CD14-positive monocyte (primary cell): Measurements from ENCODE around the gene CHCHD6. TPM values are rescaled to one million over a fixed set of nuclear protein-coding genes. Genes with fewer than 3 reads are reported as not detected.

Experiments
- DNase-seq, 3 donors: peaks; one replicate each; pipeline ENCODE4 v3.0.0-alpha.2; 2011 to 2022
- H2AFZ ChIP-seq: 2 replicates; pipeline ENCODE4 v1.6.0; 2012; ENCODE audit warnings: mild to moderate bottlenecking, low read depth, low read length, inconsistent platforms; ENCODE audit not compliant: insufficient read depth, poor library complexity, severe bottlenecking
- H3K27ac ChIP-seq, 2 donors: 1 replicate in 1 of 2; 2 replicates in 1 of 2; pipeline ENCODE4 v1.5.1; 2012 to 2013; ENCODE audit warnings: low read length in 2 of 2, control low read depth in 1 of 2, inconsistent platforms in 1 of 2, low read depth in 1 of 2, mild to moderate bottlenecking in 1 of 2
- H3K27me3 ChIP-seq, 2 donors: one replicate each; pipeline versions ENCODE4 v1.6.0 to v1.6.1; 2011 to 2013; ENCODE audit warnings: low read length in 2 of 2; ENCODE audit not compliant: control insufficient read depth in 2 of 2, insufficient read depth in 2 of 2
- H3K36me3 ChIP-seq, 2 donors: replicated peaks in 1 of 2; 1 replicate in 1 of 2; 2 replicates in 1 of 2; pipeline versions ENCODE4 v1.5.1 to v1.6.1; 2012 to 2013; ENCODE audit warnings: low read length in 2 of 2, control low read depth in 1 of 2, inconsistent platforms in 1 of 2, mild to moderate bottlenecking in 1 of 2; ENCODE audit not compliant: insufficient read depth in 2 of 2, control insufficient read depth in 1 of 2
- H3K4me1 ChIP-seq, 2 donors: 1 replicate in 1 of 2; 2 replicates in 1 of 2; pipeline versions ENCODE4 v1.5.1 to v1.6.1; 2012 to 2013; ENCODE audit warnings: low read length in 2 of 2, control low read depth in 1 of 2, inconsistent platforms in 1 of 2, mild to moderate bottlenecking in 1 of 2, moderate library complexity in 1 of 2; ENCODE audit not compliant: insufficient read depth in 2 of 2, control insufficient read depth in 1 of 2
- H3K4me2 ChIP-seq: replicated peaks from 2 replicates; pipeline ENCODE3; 2012; ENCODE audit warnings: low read length, moderate library complexity, mild to moderate bottlenecking; ENCODE audit not compliant: poor library complexity, severe bottlenecking; ENCODE audit errors: extremely low read depth
- H3K4me3 ChIP-seq, 3 experiments: fragments of 200-600 bp in 1 of 3; sonication (generic) in 1 of 3; replicated peaks in 1 of 3; 1 replicate in 2 of 3; 2 replicates in 1 of 3; pipeline ENCODE4 v1.5.1; 2011 to 2013; ENCODE audit warnings: low read length in 3 of 3, mild to moderate bottlenecking in 3 of 3, control low read depth in 2 of 3, low read depth in 2 of 3, inconsistent platforms in 1 of 3, moderate library complexity in 1 of 3
- H3K79me2 ChIP-seq: 2 replicates; pipeline ENCODE4 v1.6.0; 2012; ENCODE audit warnings: mild to moderate bottlenecking, control low read depth, inconsistent platforms, low read length, moderate library complexity; ENCODE audit not compliant: insufficient read depth
- H3K9ac ChIP-seq: 2 replicates; pipeline ENCODE4 v1.6.0; 2017; ENCODE audit warnings: low read length, mild to moderate bottlenecking; ENCODE audit not compliant: insufficient read depth, poor library complexity, severe bottlenecking
- H3K9me3 ChIP-seq, 2 donors: replicated peaks in 1 of 2; 1 replicate in 1 of 2; 2 replicates in 1 of 2; pipeline versions ENCODE4 v1.5.1 to v1.6.1; 2012 to 2013; ENCODE audit warnings: low read length in 2 of 2, control low read depth in 1 of 2; ENCODE audit not compliant: control insufficient read depth in 1 of 2, insufficient read depth in 1 of 2
- H4K20me1 ChIP-seq: 2 replicates; pipeline ENCODE4 v1.6.0; 2012; ENCODE audit warnings: mild to moderate bottlenecking, low read length, control low read depth, moderate library complexity; ENCODE audit not compliant: insufficient read depth
- H3K27ac Mint-ChIP-seq, 7 donors: one replicate each; pipeline ENCODE4 v1.8.0; 2020; ENCODE audit warnings: mild to moderate bottlenecking in 7 of 7, mixed read lengths in 7 of 7, moderate library complexity in 6 of 7, inconsistent platforms in 2 of 7
- H3K27me3 Mint-ChIP-seq, 3 donors: one replicate each; pipeline ENCODE4 v1.8.0; 2021 to 2022; ENCODE audit warnings: low read depth in 3 of 3, mild to moderate bottlenecking in 3 of 3, mixed read lengths in 3 of 3, moderate library complexity in 3 of 3, inconsistent platforms in 1 of 3
- H3K36me3 Mint-ChIP-seq, 2 donors: one replicate each; pipeline ENCODE4 v1.8.0; 2020; ENCODE audit warnings: mixed read lengths in 2 of 2, inconsistent platforms in 1 of 2, mild to moderate bottlenecking in 1 of 2
- H3K4me1 Mint-ChIP-seq: one replicate; pipeline ENCODE4 v1.8.0; 2020; ENCODE audit warnings: mild to moderate bottlenecking, mixed read lengths
- H3K4me3 Mint-ChIP-seq, 2 donors: one replicate each; pipeline ENCODE4 v1.8.0; 2020; ENCODE audit warnings: mild to moderate bottlenecking in 2 of 2, mixed read lengths in 2 of 2, moderate library complexity in 1 of 2
- H3K9me3 Mint-ChIP-seq, 7 donors: one replicate each; pipeline ENCODE4 v1.8.0; 2020 to 2022; ENCODE audit warnings: mixed read lengths in 7 of 7, mild to moderate bottlenecking in 6 of 7, moderate library complexity in 6 of 7, inconsistent platforms in 2 of 7
- WGBS: methylation state at CpG from one replicate; pipeline ENCODE4 v1.1.5; 2013; ENCODE audit warnings: missing lambda C conversion rate; ENCODE audit not compliant: insufficient coverage; 5-methylcytosine and 5-hydroxymethylcytosine counted together
- intact Hi-C, 2 donors: fragments of 100-400 bp; cut with micrococcal nuclease; formaldehyde crosslinking; loops; one replicate each; pipeline versions ENCODE4 v1.15.0 to v1.15.1; 2023
- polyA plus RNA-seq, 3 donors: library from polyadenylated mRNA; depleted of rRNA in 1 of 3; unstranded in 2 of 3; stranded (reverse) in 1 of 3; fragments of 300-500 nt in 2 of 3; fragments of >200 nt in 1 of 3; fragmentation: Illumina TruSeq in 2 of 3; gene quantifications; 1 replicate in 2 of 3; 2 replicates in 1 of 3; pipeline ENCODE4 v1.2.3, GENCODE V29; 2012 to 2021
- TF ChIP-seq, protein P1 (sequence below): fragments of 200-600 bp; IDR thresholded peaks from one replicate; pipeline ENCODE4 v1.8.0; 2022; ENCODE audit warnings: antibody characterized with exemption, mild to moderate bottlenecking

CHCHD6 gene
- polyA plus RNA-seq, 3 donors, result 1.1 to 1.8 (median 1.8) TPM

DNA sequence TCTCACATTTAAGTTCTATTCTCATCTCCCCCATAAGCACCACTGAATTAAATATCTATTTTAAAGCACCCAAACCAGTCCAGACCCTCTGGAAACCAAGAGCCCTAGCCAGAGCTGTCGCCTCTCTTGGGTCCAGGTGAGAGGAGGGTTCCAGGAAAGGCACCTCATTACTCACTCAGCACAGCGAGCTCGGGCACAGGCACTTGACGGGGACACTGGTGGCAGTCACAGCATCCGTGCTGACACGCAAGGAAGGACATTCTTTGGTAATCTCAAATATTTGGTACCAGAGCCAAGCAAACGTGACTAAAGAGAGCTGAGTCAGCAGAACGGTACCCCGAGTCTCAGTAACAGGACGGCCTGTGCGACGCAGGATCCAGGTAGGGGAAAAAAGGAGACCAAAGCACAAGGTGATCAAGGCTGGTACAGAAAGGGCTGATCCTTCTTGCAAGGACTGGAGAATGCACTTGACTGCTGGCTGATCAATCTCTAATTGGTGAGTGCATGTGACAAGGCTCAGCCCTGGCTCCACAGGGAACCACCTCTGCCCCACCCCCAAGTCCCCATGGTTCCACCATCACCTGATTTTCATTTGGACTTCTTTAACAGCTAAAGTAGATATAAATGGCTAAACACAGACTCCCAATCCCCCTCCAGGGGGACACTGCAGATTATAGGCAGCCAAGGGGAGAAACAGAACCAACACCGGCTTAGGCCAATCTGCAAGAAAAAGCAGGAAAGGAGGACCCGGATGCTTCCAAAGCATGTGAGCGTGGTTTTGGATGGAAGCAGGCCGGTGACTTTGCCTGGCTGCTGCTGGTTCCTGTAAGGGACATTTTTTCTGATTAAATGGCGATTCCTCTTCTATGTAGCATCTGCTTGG is 61.4 kb downstream of the CHCHD6 start:
- peaks cover 3 to 4% of the 10 kb centered on the region in 2 donors for H3K9me3 ChIP-seq
- no peak overlapping the region for H2AFZ ChIP-seq
- Mint-ChIP-seq H3K4me3 (no peak overlapping the region), H3K27ac (no peak overlapping the region), H3K36me3 (peaks cover 0 to 3% of the 10 kb centered on the region in 2 donors), H3K27me3 (peaks cover 2 to 7% (median 5%) of the 10 kb centered on the region in 3 donors), H3K4me1 (no peaks in the 10 kb centered on the region), H3K9me3 (peaks cover 1 to 12% (median 5%) of the 10 kb centered on the region in 7 donors)
- H3K79me2 ChIP-seq, result no peaks in the 10 kb centered on the region
- no peak overlapping the region for H3K4me2 ChIP-seq
- 96% methylated on average over 15 of the region's 17 CpGs for WGBS
- H3K27me3 ChIP-seq, result no peaks in the 10 kb centered on the region
- DNase-seq, result no peak
- H3K9ac ChIP-seq, result no peak overlapping the region
- TF ChIP-seq, protein P1, sequence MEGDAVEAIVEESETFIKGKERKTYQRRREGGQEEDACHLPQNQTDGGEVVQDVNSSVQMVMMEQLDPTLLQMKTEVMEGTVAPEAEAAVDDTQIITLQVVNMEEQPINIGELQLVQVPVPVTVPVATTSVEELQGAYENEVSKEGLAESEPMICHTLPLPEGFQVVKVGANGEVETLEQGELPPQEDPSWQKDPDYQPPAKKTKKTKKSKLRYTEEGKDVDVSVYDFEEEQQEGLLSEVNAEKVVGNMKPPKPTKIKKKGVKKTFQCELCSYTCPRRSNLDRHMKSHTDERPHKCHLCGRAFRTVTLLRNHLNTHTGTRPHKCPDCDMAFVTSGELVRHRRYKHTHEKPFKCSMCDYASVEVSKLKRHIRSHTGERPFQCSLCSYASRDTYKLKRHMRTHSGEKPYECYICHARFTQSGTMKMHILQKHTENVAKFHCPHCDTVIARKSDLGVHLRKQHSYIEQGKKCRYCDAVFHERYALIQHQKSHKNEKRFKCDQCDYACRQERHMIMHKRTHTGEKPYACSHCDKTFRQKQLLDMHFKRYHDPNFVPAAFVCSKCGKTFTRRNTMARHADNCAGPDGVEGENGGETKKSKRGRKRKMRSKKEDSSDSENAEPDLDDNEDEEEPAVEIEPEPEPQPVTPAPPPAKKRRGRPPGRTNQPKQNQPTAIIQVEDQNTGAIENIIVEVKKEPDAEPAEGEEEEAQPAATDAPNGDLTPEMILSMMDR, result no peak
- no peaks in the 10 kb centered on the region for H4K20me1 ChIP-seq
- H3K4me1 ChIP-seq, result no peaks in the 10 kb centered on the region
- no peak overlapping the region for H3K4me3 ChIP-seq
- no peaks in the 10 kb centered on the region for H3K36me3 ChIP-seq
- intact Hi-C loops, result no loop called here
- no peak overlapping the region for H3K27ac ChIP-seq

DNA sequence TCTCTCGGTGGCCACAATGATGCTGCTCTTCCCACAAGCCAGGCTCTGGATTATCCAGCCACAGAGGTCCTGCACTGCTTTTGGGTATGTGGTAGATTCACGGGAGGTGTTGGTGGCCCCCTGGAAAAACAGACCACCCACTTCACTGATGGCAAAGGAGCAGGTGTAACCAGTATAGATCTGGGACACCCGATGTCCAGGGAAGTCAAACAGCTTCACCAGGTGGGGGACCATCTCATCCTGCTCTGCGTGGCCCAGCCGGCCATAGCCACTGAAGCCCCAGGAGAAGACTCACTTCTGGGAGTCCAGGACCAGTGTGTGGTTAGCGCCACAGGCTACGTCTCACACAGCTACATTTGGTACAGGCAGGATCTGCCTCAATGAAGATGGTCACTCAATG is 62.6 kb downstream of the CHCHD6 start:
- no peaks in the 10 kb centered on the region for H3K27me3 ChIP-seq
- no peak overlapping the region for H3K27ac ChIP-seq
- no peak overlapping the region for H3K4me2 ChIP-seq
- H3K79me2 ChIP-seq, result no peaks in the 10 kb centered on the region
- Mint-ChIP-seq H3K27ac (no peak overlapping the region), H3K4me1 (no peaks in the 10 kb centered on the region), H3K4me3 (no peak overlapping the region), H3K36me3 (peaks cover 0 to 3% of the 10 kb centered on the region in 2 donors), H3K27me3 (peaks cover 2 to 5% (median 5%) of the 10 kb centered on the region in 3 donors), H3K9me3 (peaks cover 6 to 21% (median 12%) of the 10 kb centered on the region in 7 donors)
- H3K9me3 ChIP-seq, result peaks cover 3 to 4% of the 10 kb centered on the region in 2 donors
- H3K4me3 ChIP-seq, result no peak overlapping the region
- 98% methylated on average over 5 of the region's 7 CpGs for WGBS
- TF ChIP-seq, protein P1, result no peak
- DNase-seq, result no peak
- H3K36me3 ChIP-seq, result no peaks in the 10 kb centered on the region
- intact Hi-C loops, result no loop called here
- H3K9ac ChIP-seq, result no peak overlapping the region
- H2AFZ ChIP-seq, result no peak overlapping the region
- no peaks in the 10 kb centered on the region for H4K20me1 ChIP-seq
- H3K4me1 ChIP-seq, result no peaks in the 10 kb centered on the region
